IPS DF 6.9 (cell line): ENCODE data around the gene FUBP1.
"Not testable (repeated sequence)": the region's sequence is repeated elsewhere in the genome, so short reads cannot be mapped to it uniquely, and the experiment has no call there.

Source experiments
- DNase-seq: peaks from one replicate; pipeline ENCODE4 v3.0.0-alpha.2; 2013; ENCODE audit warnings: low read depth, low spot score
- H3K27ac ChIP-seq: one replicate; pipeline ENCODE4 v1.5.1; 2013; ENCODE audit warnings: low read length, control low read depth
- H3K27me3 ChIP-seq: 2 replicates; pipeline ENCODE4 v1.6.1; 2013; ENCODE audit warnings: mild to moderate bottlenecking, low read length; ENCODE audit not compliant: control insufficient read depth, insufficient read depth
- H3K36me3 ChIP-seq: 2 replicates; pipeline ENCODE4 v1.6.1; 2013; ENCODE audit warnings: low read length; ENCODE audit not compliant: control insufficient read depth, insufficient read depth
- H3K4me1 ChIP-seq: 2 replicates; pipeline ENCODE4 v1.6.1; 2013; ENCODE audit warnings: low read length; ENCODE audit not compliant: control insufficient read depth, insufficient read depth
- H3K4me3 ChIP-seq: 2 replicates; pipeline ENCODE4 v1.5.1; 2013; ENCODE audit warnings: mild to moderate bottlenecking, low read length
- H3K9me3 ChIP-seq: 2 replicates; pipeline ENCODE4 v1.6.1; 2013; ENCODE audit warnings: low read length, inconsistent platforms; ENCODE audit not compliant: control insufficient read depth, insufficient read depth
- WGBS: extraction: QIAGEN DNeasy Blood & Tissue Kit; methylation state at CpG from one replicate; pipeline ENCODE4 v1.1.7; 2013; ENCODE audit warnings: mixed read lengths, missing lambda C conversion rate; ENCODE audit not compliant: insufficient read length, insufficient coverage; 5-methylcytosine and 5-hydroxymethylcytosine counted together

Gene FUBP1

GRCh38 chr1:77987919-77988318 lies 9.0 kb upstream of the FUBP1 start:
- Histone ChIP-seq H3K4me1 (no peaks in the 10 kb centered on the region), H3K9me3 (no peaks in the 10 kb centered on the region), H3K36me3 (no peaks in the 10 kb centered on the region), H3K27me3 (no peaks in the 10 kb centered on the region), H3K4me3 (no peak overlapping the region), H3K27ac (no peak overlapping the region)
- no peak for DNase-seq
- no CpG with 5 or more reads among the region's 2 CpGs for WGBS

GRCh38 chr1:77986810-77987209 lies 7.9 kb upstream of the FUBP1 start:
- H3K27ac ChIP-seq: no peak overlapping the region
- no peak overlapping the region for H3K4me3 ChIP-seq
- no peaks in the 10 kb centered on the region for H3K27me3 ChIP-seq
- no peaks in the 10 kb centered on the region for H3K4me1 ChIP-seq
- no peak for DNase-seq
- no peaks in the 10 kb centered on the region for H3K9me3 ChIP-seq
- H3K36me3 ChIP-seq: no peaks in the 10 kb centered on the region

- Histone ChIP-seq H3K9me3 (no peaks in the 10 kb centered on the region), H3K4me1 (no peaks in the 10 kb centered on the region), H3K36me3 (no peaks in the 10 kb centered on the region), H3K27ac (no peak overlapping the region), H3K4me3 (no peak overlapping the region), H3K27me3 (no peaks in the 10 kb centered on the region)
- no CpG with 5 or more reads among the region's 4 CpGs for WGBS
- no peak for DNase-seq
These were observed 5.8 kb upstream of the FUBP1 start for GRCh38 chr1:77984629-77985028.

GRCh38 chr1:77983997-77984355 lies 5.1 kb upstream of the FUBP1 start:
- Histone ChIP-seq H3K36me3 (no peaks in the 10 kb centered on the region), H3K9me3 (no peaks in the 10 kb centered on the region), H3K4me1 (no peaks in the 10 kb centered on the region), H3K27me3 (no peaks in the 10 kb centered on the region), H3K27ac (no peak overlapping the region), H3K4me3 (no peak overlapping the region)
- DNase-seq: no peak

GRCh38 chr1:77983352-77983996 lies 4.6 kb upstream of the FUBP1 start:
- H3K9me3 ChIP-seq, H3K27ac ChIP-seq, H3K4me3 ChIP-seq, H3K27me3 ChIP-seq, H3K36me3 ChIP-seq, DNase-seq, H3K4me1 ChIP-seq: not testable (repeated sequence)
- WGBS: no CpG with 5 or more reads among the region's 8 CpGs

- H3K4me3 ChIP-seq: peak overlapping the region; percentile 96
- peak; percentile 39 for DNase-seq
- H3K4me1 ChIP-seq: no peaks in the 10 kb centered on the region
- H3K27ac ChIP-seq: no peak overlapping the region
- no peaks in the 10 kb centered on the region for H3K9me3 ChIP-seq
- no CpG with 5 or more reads among the region's 34 CpGs for WGBS
- no peaks in the 10 kb centered on the region for H3K27me3 ChIP-seq
- no peaks in the 10 kb centered on the region for H3K36me3 ChIP-seq
These were observed 441 bp downstream of the FUBP1 start for GRCh38 chr1:77978293-77978968.

GRCh38 chr1:77977989-77978292 lies 931 bp downstream of the FUBP1 start:
- H3K27me3 ChIP-seq: no peaks in the 10 kb centered on the region
- no peak overlapping the region for H3K27ac ChIP-seq
- no peaks in the 10 kb centered on the region for H3K36me3 ChIP-seq
- WGBS: no CpG with 5 or more reads among the region's 5 CpGs
- DNase-seq: no peak
- H3K9me3 ChIP-seq: no peaks in the 10 kb centered on the region
- peak overlapping the region; percentile 96; the same call in 1 of the 2 replicates for H3K4me3 ChIP-seq
- H3K4me1 ChIP-seq: no peaks in the 10 kb centered on the region

GRCh38 chr1:77976433-77977076 lies 2.3 kb downstream of the FUBP1 start:
- no peak for DNase-seq
- H3K27ac ChIP-seq: no peak overlapping the region
- H3K36me3 ChIP-seq: no peaks in the 10 kb centered on the region; the same call in 1 of the 2 replicates
- no peak overlapping the region; the same call in 1 of the 2 replicates for H3K4me3 ChIP-seq
- H3K4me1 ChIP-seq: no peaks in the 10 kb centered on the region
- H3K27me3 ChIP-seq: no peaks in the 10 kb centered on the region
- no CpG with 5 or more reads among the region's 13 CpGs for WGBS
- H3K9me3 ChIP-seq: no peaks in the 10 kb centered on the region

GRCh38 chr1:77975907-77976306 lies 3.0 kb downstream of the FUBP1 start:
- Histone ChIP-seq H3K36me3 (no peaks in the 10 kb centered on the region; the same call in 1 of the 2 replicates), H3K27me3 (no peaks in the 10 kb centered on the region), H3K27ac (no peak overlapping the region), H3K9me3 (no peaks in the 10 kb centered on the region), H3K4me1 (no peaks in the 10 kb centered on the region), H3K4me3 (no peak overlapping the region)
- WGBS: no CpG with 5 or more reads among the region's 2 CpGs
- DNase-seq: no peak

GRCh38 chr1:77975386-77975785 lies 3.5 kb downstream of the FUBP1 start:
- H3K9me3 ChIP-seq: no peaks in the 10 kb centered on the region
- no peak for DNase-seq
- no peaks in the 10 kb centered on the region for H3K27me3 ChIP-seq
- no peak overlapping the region for H3K4me3 ChIP-seq
- no CpG with 5 or more reads among the region's 4 CpGs for WGBS
- H3K4me1 ChIP-seq: no peaks in the 10 kb centered on the region
- no peaks in the 10 kb centered on the region; the same call in 1 of the 2 replicates for H3K36me3 ChIP-seq
- H3K27ac ChIP-seq: no peak overlapping the region

- no peak for DNase-seq
- Histone ChIP-seq H3K4me3 (no peak overlapping the region), H3K9me3 (no peaks in the 10 kb centered on the region), H3K36me3 (no peaks in the 10 kb centered on the region; the same call in 1 of the 2 replicates), H3K27me3 (no peaks in the 10 kb centered on the region), H3K4me1 (no peaks in the 10 kb centered on the region), H3K27ac (no peak overlapping the region)
- no CpG with 5 or more reads among the region's 3 CpGs for WGBS
These were observed 6.8 kb downstream of the FUBP1 start for GRCh38 chr1:77972080-77972479.
